AG09309 (cell line): Measurements from ENCODE around the gene DOK4.

ENCODE experiments used
- DNase-seq: peaks from one replicate; pipeline ENCODE4 v3.0.0-alpha.2; 2010; ENCODE audit warnings: low read depth
- H3K4me3 ChIP-seq: 2 replicates; pipeline ENCODE4 v1.5.1; 2011; ENCODE audit warnings: mild to moderate bottlenecking, low read depth, low read length, moderate library complexity; ENCODE audit not compliant: control insufficient read depth
- TF ChIP-seq, protein P1 (sequence below): IDR thresholded peaks from 2 replicates; pipeline ENCODE4 v1.5.1; 2011; ENCODE audit warnings: mild to moderate bottlenecking, low read depth, low read length, inconsistent platforms; ENCODE audit not compliant: insufficient read depth, control insufficient read depth; ENCODE audit errors: missing control alignments

The DOK4 gene

DNA sequence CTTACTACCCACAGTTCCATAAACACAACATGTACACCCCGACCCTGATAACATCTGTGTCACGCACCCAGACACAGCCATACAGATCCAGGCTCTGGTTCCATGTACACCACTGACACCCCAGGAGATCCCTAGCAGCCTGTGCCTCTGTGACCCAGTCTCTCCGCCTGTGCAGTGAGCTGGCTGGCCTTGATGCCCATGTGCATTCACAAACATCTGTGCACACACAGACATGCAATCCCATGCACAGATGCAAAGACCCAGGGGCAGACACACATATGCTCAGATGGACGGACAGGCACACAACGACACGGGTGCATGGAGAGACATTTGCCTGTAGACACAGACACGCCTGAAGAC is 46.0 kb upstream of the DOK4 start:
- H3K4me3 ChIP-seq: no peak overlapping the region
- TF ChIP-seq, protein P1, sequence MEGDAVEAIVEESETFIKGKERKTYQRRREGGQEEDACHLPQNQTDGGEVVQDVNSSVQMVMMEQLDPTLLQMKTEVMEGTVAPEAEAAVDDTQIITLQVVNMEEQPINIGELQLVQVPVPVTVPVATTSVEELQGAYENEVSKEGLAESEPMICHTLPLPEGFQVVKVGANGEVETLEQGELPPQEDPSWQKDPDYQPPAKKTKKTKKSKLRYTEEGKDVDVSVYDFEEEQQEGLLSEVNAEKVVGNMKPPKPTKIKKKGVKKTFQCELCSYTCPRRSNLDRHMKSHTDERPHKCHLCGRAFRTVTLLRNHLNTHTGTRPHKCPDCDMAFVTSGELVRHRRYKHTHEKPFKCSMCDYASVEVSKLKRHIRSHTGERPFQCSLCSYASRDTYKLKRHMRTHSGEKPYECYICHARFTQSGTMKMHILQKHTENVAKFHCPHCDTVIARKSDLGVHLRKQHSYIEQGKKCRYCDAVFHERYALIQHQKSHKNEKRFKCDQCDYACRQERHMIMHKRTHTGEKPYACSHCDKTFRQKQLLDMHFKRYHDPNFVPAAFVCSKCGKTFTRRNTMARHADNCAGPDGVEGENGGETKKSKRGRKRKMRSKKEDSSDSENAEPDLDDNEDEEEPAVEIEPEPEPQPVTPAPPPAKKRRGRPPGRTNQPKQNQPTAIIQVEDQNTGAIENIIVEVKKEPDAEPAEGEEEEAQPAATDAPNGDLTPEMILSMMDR: no peak
- DNase-seq: no peak

- H3K4me3 ChIP-seq: no peak overlapping the region
- no peak for DNase-seq
- TF ChIP-seq, protein P1: no peak
Measured at GRCh38 chr16:57531635-57532265, 45.5 kb upstream of the DOK4 start.

GRCh38 chr16:57531253-57531575 is 44.9 kb upstream of the DOK4 start:
- TF ChIP-seq, protein P1: no peak
- no peak for DNase-seq
- H3K4me3 ChIP-seq: no peak overlapping the region

- no peak for DNase-seq
- H3K4me3 ChIP-seq: no peak overlapping the region
- TF ChIP-seq, protein P1: no peak
Measured at GRCh38 chr16:57530522-57531252, 44.4 kb upstream of the DOK4 start.

GRCh38 chr16:57530104-57530521 is 43.8 kb upstream of the DOK4 start:
- no peak for DNase-seq
- TF ChIP-seq, protein P1: no peak
- no peak overlapping the region for H3K4me3 ChIP-seq

GRCh38 chr16:57529391-57530103 is 43.3 kb upstream of the DOK4 start:
- no peak for DNase-seq
- H3K4me3 ChIP-seq: no peak overlapping the region
- TF ChIP-seq, protein P1: no peak
